GM19328 (cell line): ENCODE results near the gene ORAI3.

Experiments used
- ATAC-seq: cut with Tn5 transposase; IDR thresholded peaks from one replicate; pipeline ENCODE4 v1.9.1; 2021; ENCODE audit warnings: mild to moderate bottlenecking, moderate library complexity; ENCODE audit not compliant: unreplicated experiment

ORAI3 gene

DNA sequence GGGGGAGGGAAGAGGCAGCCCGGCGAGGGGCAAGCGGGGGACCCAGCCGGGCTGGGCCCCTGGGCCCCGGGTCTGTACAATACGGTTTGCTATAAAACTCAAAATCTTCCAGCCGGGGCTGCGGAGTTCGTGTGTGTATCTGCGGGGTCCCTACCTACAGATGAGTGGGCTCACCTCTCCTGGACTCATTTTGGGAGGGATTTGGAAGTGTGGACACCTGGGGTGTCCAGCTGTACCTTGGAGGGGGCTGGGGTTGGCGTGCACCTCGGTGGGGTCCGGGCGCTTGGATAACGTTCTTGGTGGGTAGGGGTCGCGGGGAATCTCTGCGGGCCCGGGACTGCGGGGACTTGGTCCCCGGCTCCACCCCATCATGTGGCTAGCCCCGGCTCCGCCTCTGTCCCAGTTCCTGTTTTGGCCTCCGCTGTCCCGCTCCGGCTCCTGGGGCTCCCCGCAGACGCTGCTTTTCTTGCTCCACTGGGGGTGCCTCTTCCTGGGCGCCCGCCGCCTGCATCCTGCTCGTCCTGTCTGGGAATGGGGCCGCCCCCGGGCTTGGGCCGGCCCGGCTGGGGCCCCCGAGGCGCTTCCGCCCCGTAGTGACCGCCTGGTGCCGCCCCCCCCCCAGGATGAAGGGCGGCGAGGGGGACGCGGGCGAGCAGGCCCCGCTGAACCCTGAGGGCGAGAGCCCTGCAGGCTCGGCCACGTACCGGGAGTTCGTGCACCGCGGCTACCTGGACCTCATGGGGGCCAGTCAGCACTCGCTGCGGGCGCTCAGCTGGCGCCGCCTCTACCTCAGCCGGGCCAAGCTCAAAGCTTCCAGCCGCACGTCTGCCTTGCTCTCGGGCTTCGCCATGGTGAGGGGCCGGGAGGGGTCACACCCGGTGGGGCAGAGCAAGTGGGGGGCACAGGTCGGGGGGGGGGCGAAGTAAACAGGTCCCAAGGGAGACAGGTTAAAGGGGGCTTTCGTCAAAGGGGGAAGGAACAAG is at the start of gene ORAI3:
Gene ORAI3, plus strand, starts transcription at position 402 of the 983 bp plus-strand sequence. Its CDS starts 222 bp downstream, at position 624.
- ATAC-seq: peak; percentile 58

DNA sequence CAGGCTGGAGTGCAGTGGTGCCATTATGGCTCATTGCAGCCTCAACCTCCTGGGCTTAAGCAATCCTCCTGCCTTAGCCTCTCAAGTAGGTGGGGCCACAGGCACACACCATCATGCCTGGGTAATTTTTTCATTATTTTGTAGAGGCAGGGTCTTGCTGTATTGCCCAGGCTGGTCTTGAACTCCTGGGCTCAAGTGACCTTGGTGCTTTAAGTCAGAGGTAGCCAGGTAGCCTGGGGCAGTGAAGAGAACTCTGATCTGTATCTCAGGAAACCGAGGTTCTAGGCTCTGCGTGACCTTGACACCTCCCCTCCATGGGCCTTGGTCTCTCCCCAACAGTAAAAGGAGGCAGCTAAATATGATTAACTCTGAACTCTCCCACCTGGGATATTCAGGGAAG is 49.1 kb upstream of the ORAI3 start:
- ATAC-seq: no peak

- ATAC-seq: no peak
Measured at GRCh38 chr16:30900588-30900987, 48.3 kb upstream of the ORAI3 start.

DNA sequence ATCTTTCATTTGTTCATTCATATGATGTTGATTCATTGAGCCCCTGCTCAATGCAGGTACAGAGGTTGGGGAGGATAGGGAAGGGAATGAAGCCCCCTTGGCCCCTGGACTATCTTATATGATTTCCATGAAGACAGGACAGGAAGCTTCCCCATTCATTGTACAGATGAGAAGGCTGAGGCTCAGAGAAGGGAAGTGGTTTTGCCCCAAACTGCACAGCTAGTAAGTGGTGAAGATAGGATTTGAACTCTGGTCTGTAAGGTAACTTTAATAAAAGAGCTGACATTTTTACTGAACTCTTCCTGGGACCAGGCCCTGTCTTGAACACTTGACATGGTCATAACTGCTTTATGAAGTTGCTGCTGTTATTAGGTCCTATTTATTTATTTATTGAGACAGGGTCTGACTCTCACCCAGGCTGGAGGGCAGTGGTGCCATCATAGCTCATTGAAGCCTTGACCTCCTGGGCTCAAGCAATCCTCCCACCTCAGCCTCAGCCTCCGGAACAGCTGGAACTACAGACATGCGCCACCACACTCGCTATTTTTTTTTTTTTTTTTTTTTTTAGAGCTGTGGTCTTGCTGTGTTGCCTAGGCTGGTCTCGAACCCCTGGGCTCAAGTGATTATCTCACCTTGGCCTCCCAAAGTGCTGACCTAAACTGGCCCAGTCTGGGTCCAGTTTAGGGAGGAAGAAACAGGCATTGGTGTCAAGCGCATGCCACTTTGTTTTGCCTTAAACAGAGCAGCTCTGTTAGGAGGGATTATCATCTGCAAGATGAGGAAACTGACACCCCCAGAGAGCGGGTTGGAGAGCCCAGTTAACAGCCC is 47.5 kb upstream of the ORAI3 start:
- no peak for ATAC-seq

GRCh38 chr16:30902029-30902972 is 46.6 kb upstream of the ORAI3 start:
- peak; percentile 54 for ATAC-seq

GRCh38 chr16:30903002-30903401 is 45.9 kb upstream of the ORAI3 start:
- no peak for ATAC-seq

DNA sequence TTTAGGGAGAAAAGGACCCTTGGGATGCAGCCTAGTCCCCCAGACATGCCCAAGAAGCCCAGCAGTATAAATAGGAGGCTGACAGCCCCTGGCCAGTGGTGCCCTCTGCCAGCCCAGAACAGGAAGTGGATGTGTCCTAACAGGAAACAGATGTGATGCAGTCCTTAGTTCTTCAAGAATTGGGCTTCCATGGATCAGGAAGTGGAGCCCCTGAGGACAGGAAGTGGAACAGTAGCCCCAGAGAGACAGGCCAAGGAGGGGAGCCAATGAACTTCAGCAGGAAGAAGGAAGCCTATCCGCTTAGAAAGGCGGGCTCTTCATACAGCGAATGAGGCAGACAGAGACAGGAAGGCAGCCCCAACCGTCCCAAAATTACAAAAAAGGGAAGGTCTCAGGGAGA is 45.3 kb upstream of the ORAI3 start:
- no peak for ATAC-seq

- no peak for ATAC-seq
Measured at GRCh38 chr16:30904114-30904780, 44.6 kb upstream of the ORAI3 start.

- ATAC-seq: no peak
Measured at GRCh38 chr16:30907064-30907463, 41.8 kb upstream of the ORAI3 start.

DNA sequence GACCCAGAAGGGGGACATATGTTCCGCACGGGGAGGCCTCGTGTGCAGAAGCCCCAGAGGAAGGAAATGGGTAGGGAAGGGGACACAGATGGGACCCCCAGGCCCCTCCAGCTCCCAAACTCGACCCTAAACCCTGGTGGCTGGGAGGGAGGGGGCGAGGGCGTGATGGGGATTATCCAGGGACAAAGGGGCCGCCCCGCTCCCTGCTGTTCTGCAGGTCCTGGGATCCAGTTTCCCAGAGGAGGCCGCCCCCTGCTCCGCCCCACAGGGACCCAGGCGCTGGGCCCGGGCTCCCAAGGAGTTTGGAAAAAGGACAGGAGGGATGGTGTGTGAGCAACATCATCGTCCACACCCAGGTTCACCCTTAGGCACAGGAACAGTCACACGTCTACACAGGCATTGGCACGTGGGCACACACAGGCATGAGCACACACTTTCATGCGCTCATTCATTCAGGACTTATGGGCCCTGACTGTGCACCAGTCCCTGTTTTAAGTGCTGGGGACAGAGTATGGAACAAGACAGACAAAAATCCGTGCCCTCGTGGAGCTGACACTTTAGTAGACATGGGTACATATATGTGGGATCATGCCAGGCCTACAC is 38.3 kb upstream of the ORAI3 start:
- no peak for ATAC-seq

DNA sequence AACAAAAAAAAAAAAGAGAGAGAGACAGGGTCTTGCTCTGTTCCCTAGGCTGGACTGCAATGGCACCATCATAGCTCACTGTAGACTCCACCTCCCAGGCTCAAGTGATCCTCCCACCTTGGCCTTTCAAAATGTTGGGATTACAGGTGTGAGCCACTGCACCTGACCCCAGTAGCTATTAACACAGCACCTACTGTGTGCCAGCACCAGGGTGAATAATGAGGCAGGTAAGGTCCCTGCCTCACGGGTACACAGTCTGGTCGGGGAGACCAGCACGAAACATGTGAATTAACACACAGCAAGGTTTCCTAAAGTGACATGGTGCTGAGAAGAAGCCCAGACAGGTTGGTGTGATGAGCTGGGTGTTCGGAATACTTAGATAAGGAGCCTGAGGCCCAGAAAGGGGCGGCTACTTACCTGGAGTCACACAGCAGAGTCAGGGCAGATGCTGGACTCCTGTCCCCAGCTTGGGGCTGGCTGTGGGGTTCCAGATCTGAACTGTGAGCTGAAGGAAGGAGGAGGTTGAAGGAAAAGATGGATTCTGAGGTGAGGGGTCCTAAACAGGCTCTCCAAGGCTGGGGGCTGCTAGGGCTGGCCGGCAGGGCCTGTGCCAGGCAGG is 36.0 kb upstream of the ORAI3 start:
- ATAC-seq: no peak

- no peak for ATAC-seq
Measured at GRCh38 chr16:30914830-30915229, 34.0 kb upstream of the ORAI3 start.

GRCh38 chr16:30918614-30919013 is 30.3 kb upstream of the ORAI3 start:
- no peak for ATAC-seq

GRCh38 chr16:30920891-30921290 is 28.0 kb upstream of the ORAI3 start:
- ATAC-seq: no peak

DNA sequence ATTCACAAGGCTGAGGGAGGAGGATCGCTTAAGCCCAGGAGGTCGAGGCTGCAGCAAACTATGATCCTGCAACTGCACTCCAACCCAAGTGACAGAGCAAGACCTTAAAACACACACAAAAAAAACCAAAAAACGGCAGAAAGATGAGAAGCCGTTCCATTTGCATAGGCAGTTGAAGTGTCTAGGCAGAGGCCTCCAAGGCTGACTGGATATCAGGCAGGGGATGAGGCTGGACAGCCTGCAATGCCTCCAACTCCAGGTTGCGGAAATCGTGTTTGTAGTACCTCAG is 27.5 kb upstream of the ORAI3 start:
- no peak for ATAC-seq

DNA sequence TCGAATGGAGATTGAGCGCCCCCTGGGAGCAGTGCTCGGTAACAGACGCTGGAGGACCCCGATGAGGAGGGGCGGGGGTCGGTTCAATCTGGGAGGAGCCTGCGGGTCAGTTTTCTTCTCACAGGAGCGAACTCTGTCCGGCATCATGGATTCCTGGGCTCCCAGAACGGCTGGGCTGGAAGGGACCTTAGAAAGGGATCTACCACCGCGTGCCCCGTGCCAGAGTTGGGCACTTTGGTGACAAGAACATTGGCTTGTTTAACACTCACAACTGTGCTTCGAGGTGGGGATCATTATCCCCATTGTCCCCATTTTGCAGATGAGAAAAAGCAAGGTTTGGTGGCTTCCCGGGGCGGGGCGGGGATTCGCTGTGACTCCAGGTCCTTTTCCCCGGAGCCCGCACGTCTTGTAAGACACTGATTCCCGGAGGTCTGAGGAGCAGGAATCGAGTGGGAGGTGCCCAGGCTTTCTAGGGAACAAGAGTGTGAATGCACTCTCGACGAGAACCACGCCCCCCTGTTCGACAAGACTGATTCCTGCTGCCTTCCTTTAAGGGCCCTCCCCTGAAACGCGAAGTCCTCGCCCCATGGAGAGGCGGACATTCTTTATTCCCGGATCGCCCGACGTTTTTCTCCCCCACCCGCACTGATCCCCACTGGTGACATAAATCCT is 27.0 kb upstream of the ORAI3 start:
- ATAC-seq: no peak

- ATAC-seq: peak; percentile 73
Measured at GRCh38 chr16:30922420-30922959, 26.4 kb upstream of the ORAI3 start.

DNA sequence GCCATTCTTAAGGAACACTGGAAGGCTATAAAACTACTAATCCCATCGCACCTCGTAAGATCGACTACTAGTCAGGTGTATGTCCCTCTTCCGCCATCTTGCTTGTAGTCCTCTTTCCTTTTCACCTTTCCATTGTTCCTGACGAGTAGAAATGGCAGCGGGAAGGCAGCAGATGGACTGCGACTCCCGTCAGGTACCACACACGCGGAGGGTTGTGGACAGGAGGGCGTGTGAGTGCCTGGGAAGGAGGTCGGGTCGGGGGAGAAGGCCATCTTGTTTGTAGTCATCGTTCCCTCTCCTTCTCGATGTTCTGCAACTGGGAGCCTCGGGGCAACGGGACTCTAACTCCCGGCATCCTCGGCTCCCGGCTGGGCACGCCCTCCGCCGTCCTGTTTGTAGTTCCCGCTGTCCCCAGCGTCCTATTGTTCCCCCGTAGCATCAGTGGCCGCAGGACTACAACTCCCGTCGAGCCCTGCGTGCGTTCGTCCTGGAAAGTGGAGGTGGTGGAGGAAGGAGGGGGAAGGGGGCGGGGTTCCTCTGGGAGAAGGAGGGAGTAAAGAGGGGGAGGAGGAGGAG is 25.8 kb upstream of the ORAI3 start:
- ATAC-seq: peak; percentile 58
